CD4-positive, alpha-beta T cell treated with Interleukin-21 for 1 hour (primary cell): ENCODE data around the gene VAMP1.
"Not testable (repeated sequence)": the region's sequence is repeated elsewhere in the genome, so short reads cannot be mapped to it uniquely, and the experiment has no call there.

ENCODE experiments used
- DNase-seq: peaks from one replicate; pipeline ENCODE4 v3.0.0-alpha.2; 2020

The VAMP1 gene

DNA sequence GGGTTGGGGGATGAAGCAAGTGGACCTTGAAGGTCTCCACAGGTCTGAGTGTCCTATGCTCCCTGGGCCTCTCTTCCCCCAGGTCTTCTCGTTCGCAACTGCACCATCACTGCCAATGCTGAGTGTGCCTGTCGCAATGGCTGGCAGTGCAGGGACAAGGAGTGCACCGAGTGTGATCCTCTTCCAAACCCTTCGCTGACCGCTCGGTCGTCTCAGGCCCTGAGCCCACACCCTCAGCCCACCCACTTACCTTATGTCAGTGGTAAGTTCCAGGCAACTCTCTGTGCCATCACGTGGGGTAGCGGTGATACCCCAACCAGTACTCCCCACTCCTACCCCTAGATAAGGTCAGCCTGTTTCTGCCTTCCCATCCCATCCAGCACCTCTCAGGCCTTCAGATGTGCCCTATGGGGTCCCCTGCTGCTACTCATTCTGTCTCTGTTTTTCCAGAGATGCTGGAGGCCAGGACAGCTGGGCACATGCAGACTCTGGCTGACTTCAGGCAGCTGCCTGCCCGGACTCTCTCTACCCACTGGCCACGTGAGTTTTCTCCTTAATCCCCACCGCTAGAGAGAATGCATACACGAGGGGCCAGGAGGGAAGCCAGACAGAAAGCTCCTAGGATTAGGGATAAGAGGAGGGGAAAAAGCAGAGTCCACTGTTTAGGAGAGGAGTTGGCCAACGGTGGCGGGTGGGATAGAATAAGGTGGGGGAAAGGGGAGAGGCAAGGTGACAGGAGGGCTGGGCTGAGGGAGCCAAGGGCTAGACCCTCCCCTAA lies 20.2 kb downstream of the VAMP1 start:
- no peak for DNase-seq

DNA sequence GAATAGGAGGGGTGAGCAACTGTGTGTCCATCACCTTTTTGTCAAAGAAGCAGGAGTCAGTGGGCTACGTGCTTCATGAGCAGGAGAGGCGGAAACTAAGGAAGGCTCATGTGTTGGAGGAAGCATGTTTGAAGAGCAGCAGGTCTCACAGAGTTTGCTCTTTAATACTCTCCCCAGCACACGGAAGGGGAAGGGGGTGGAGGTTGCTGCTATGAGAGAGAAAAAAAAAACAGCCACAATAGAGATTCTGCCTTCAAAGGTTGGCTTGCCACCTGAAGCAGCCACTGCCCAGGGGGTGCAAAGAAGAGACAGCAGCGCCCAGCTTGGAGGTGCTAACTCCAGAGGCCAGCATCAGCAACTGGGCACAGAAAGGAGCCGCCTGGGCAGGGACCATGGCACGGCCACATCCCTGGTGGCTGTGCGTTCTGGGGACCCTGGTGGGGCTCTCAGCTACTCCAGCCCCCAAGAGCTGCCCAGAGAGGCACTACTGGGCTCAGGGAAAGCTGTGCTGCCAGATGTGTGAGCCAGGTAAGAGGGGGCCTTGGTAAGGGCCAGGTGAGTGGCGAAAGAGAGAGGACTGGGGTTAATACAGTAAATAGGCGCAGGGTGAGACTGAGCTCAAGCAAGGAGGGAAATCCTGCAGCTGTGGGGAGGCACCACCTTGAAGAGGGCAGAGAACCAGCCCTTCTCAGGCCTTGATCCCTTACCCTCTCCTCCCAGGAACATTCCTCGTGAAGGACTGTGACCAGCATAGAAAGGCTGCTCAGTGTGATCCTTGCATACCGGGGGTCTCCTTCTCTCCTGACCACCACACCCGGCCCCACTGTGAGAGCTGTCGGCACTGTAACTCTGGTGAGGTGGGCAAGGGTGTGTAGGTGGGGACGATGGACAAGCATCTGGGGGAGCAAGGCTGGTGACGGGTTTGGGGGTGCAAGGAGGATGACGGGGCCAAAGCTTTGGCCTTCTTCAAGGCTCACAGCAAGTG lies 25.5 kb downstream of the VAMP1 start, which contains the start of gene CD27:
CD27 (plus strand) TSS at position 252 of the 985 bp plus-strand sequence; CDS start at position 393, 141 bp downstream.
- peak; percentile 50 for DNase-seq

- DNase-seq: no peak
Measured at GRCh38 chr12:6444031-6444430, 26.4 kb downstream of the VAMP1 start.

DNA sequence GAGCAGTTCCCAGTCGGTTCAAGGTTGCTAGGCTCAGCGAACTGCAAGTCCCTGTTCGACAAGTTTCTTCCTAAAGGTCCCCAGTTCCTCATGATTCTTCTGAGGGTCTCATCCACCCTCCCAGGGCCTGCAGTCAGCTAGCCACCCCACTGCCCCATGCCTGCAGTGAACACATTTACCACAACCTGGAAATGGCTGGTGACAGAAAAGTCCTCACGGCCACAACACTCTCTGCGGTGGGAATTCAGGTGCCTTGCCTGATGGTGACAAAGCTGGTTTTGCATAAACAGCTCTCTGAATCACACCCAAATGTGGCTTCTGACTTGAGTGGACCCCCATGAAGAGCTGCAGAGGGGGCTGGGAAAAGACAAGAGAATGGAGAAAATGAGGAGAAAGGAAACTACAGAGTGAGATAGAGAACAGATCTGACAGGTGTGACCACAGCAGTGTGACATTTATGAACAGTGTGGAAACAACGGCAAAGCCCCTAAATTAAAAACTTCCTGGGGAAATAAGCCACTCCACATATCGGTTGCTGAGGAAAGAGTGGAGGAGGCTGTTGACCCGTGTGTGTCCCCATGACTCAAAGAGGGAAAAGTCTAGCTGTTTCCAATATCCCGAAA lies 27.0 kb downstream of the VAMP1 start:
- DNase-seq: no peak

DNA sequence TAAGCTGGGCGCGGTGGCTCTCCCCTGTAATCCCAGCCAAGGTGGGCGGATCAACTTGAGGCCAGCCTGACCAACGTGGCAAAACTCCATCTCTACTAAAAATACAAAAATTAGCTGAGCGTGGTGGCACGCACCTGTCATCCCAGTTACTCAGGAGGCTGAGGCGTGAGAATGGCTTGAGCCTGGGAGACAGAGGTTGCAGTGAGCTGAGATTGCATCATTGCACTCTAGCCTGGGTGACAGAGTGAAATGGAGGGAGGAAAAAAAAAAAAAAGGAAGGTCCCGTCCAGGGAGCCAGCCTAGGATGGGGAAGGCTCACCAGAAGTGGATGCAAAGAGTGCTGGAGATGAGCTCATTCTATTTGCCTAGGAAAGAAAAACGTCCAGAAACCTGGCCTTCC lies 27.6 kb downstream of the VAMP1 start:
- DNase-seq: no peak

GRCh38 chr12:6440391-6440790 lies 30.1 kb downstream of the VAMP1 start:
- no peak for DNase-seq

- no peak for DNase-seq
Measured at GRCh38 chr12:6438345-6438744, 32.1 kb downstream of the VAMP1 start.

DNA sequence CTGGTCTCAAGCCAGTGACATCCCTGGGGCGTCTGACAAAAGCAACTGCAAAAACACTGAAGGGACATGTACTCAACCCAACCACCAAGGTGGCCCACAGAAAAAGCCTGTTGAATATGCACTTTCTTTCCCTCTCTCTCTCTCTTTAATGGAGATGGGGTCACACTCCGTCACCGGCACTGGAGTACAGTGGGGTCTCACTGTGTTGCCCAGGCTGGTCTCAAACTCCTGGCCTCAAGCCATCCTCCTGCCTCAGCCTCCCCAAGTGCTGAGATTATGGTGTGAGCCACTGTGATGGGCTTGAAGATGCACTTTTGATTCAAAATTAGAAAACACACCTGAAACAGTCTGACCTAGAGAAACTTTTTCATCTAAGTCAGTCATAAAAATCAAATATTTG lies 32.9 kb downstream of the VAMP1 start:
- DNase-seq: no peak

GRCh38 chr12:6435961-6436715 lies 34.3 kb downstream of the VAMP1 start:
- DNase-seq: no peak

DNA sequence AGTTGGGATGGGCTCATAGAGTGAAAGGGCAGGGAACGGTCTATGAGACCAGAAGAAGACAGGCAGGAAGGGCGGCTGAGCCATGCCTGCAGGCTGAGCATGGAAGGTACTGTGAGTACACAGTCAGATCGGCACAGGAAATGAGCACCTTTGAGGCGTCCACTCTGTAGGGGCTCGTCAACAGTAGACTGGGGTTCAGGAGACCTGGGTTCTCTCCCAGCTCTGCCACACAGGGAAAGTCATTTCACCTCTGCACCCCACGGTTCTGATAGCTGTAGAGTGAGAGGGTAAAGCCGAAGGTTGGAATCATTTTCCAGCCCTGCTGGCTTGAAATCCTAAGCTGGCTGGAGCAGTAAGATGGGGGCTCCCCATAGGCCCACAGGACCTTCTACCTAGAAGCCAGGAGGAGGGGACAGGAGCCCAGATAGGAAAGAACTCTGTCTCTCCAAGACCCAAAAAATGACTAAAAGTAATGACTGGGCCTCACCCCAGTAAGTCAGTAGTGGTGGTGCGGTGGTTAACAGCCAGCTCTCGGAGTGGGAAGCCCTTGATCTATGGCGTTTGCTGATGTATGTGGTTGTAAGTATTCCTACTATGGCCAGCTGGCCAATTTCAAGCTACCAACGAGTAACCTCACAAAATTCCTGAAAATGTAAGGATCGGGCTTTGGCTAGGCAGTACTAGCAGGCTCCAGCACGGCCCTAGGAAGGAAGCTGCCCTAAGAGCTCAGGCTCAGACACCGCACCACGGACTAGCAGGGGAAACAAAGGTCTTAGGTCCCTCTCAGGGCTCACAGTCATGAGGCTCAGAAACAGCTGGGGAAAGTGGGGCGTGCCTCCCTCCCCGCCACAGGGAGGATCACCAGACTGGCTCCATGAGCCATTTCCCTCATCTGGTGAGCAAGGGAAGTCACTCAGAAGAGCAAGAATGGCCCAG lies 36.0 kb downstream of the VAMP1 start:
- peak; percentile 45 for DNase-seq

DNA sequence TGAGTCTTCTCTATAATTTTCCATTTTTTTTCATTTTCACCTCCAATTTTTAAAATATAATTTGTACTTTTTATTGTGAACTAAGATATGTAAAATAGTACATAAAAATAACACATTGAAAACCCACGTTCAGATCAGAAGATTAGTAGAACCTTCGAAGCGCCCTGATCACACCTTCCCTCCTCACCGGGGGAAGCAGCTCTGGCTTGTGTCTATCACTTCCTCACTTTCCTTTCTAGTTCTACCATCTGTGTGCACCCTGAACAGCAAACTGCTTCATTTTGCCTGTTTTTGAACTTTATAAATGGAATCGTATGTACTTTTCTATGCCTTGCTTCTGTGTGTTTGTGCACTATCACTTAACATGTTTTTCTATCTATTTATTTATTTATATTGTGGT lies 37.5 kb downstream of the VAMP1 start:
- DNase-seq: peak; percentile 30

- DNase-seq: no peak
Measured at GRCh38 chr12:6430124-6430989, 40.1 kb downstream of the VAMP1 start.

- DNase-seq: no peak
Measured at GRCh38 chr12:6428326-6428725, 42.2 kb downstream of the VAMP1 start.

DNA sequence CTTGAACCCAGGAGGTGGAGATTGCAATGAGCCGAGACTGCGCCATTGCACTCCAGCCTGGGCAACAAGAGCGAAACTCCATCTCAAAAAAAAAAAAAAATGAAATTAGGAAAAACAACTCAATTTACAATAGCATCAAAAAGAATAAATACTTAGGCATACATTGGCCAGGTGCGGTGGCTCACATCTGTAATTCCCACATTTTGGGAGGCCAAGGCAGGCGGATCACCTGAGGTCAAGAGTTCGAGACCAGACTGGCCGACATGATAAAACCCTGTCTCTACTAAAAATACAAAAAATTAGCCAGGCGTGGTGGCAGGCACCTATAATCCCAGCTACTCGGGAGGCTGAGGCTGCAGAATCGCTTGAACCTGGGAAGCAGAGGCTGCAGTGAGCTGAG lies 42.7 kb downstream of the VAMP1 start:
- DNase-seq: not testable (repeated sequence)

DNA sequence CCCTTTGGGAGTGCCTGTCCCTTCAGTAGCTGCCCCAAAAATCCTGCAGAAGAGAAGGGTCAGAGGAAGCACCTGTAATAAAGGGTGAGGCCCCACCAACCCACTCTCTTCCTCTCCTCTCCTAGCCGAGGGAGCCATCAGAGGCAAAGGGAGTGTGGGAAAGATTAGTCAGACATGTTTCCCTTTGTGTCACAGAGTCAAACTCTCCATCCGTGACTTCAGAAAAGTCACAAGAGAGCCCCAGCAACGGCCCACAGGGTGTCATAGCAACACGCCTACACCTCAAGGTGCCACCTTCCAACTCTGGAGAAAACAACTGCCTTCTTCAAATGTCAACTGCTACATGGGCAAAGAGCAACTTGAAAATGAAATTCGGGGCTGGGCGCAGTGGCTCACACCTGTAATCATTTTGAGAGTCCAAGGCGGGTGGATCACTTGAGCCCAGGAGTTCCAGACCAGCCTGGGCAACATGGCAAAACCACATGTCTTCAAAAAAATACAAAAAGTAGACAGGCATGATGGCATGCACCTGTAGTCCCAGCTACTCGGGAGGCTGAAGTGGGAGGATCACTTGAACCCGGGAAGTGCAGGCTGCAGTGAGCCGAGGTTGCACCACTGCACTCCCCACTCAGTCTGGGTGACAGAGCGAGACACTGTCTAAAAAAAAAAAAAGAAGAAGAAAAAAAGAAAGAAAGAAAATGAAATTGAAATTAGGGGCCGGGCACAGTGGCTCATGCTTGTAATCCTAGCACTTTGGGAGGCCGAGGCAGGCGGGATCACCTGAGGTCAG lies 43.4 kb downstream of the VAMP1 start:
- DNase-seq: peak; percentile 82

DNA sequence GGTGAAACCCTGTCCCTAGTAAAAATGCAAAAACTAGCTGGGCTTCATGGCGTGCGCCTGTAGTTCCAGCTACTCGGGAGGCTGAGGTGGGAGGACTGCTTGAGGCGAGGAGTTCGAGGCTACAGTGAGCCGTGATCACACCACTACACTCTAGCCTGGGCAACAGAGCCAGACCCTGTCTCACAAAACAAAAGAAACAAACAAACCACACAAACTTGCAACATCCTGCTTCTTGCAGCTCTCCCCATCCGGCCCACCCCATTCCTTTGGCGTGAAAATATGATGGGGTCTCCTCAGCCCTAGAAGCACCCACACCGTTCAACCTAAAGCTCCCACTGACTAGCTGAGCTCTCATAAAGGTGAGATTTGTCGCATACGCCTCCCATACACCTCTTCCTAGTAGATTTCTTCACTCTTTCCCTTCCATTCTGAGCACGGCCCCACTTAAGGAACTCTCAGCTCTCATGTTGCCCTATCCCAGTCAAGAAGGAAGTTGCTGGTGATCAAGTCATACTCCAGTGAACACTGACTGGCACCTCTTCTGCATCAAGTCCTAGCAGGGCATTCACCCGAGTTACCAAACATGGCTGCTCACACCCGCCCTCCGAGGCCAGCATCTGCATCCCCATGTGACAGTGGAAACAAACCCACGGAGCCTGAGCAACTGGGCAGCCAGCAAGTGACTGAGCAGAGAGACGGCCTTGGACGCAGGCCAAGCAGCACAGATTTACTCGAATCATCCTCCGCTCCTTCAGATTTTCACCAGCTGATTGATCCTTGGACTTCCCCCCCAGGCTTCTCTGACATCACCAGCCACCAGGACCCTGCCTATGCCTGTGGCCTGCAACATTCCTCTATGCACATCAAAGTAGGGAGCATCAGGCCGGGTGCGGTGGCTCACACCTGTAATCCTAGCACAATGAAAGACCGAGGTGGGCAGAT lies 44.6 kb downstream of the VAMP1 start:
- DNase-seq: peak; percentile 19

GRCh38 chr12:6424866-6425265 lies 45.6 kb downstream of the VAMP1 start:
- DNase-seq: no peak

- no peak for DNase-seq
Measured at GRCh38 chr12:6424008-6424347, 46.5 kb downstream of the VAMP1 start.
